OCI-LY7 (cell line): ENCODE measurements around the gene COX19. TPM values are rescaled to one million over a fixed set of nuclear protein-coding genes. Genes with fewer than 3 reads are reported as not detected.

Experiments used
- Bru-seq: library from RNA; stranded (reverse); fragments of 400-500 nt; gene quantifications from one replicate; lab custom pipeline; 2021; lab: Mats Ljungman, UMichigan
- BruChase-seq, 2 experiments: library from RNA; stranded (reverse); fragments of 400-500 nt; gene quantifications; one replicate each; lab custom pipeline; 2021; lab: Mats Ljungman, UMichigan
- BruUV-seq: library from RNA; stranded (reverse); fragments of 400-500 nt; replicated peaks from 2 replicates; lab custom pipeline; 2021; lab: Mats Ljungman, UMichigan
- CTCF ChIA-PET: fragments of 300-600 bp; sonication (Branson Sonifier 250); formaldehyde crosslinking; loops from one replicate; lab custom pipeline; 2022; ENCODE audit warnings: antibody characterized with exemption; ENCODE audit not compliant: unreplicated experiment; lab: Charles Lee
- POLR2A ChIA-PET: fragments of 300-600 bp; sonication (Branson Sonifier 250); formaldehyde crosslinking; loops from one replicate; lab custom pipeline; 2022; ENCODE audit warnings: antibody characterized with exemption; lab: Charles Lee
- DNase-seq: peaks from one replicate; pipeline ENCODE4 v3.0.0-alpha.2; 2015; ENCODE audit warnings: low spot score
- H2AFZ ChIP-seq: fragments of 200-600 bp; sonication (generic), shearing (Covaris generic); 2 replicates; pipeline ENCODE4 v1.6.1; 2014; ENCODE audit warnings: mild to moderate bottlenecking, antibody characterized with exemption, low read length, moderate library complexity
- H3K27ac ChIP-seq: fragments of 200-600 bp; sonication (generic); 2 replicates; pipeline ENCODE4 v1.5.1; 2014; ENCODE audit warnings: mixed run types, low read depth, mild to moderate bottlenecking, moderate library complexity, low read length, inconsistent platforms; ENCODE audit not compliant: poor library complexity, severe bottlenecking
- H3K36me3 ChIP-seq: fragments of 200-600 bp; sonication (generic); 2 replicates; pipeline ENCODE4 v1.6.1; 2014; ENCODE audit warnings: mild to moderate bottlenecking, antibody characterized with exemption, low read length, moderate library complexity, mixed read lengths; ENCODE audit not compliant: insufficient read depth
- H3K4me1 ChIP-seq: fragments of 200-600 bp; sonication (generic); 2 replicates; pipeline ENCODE4 v1.5.1; 2014; ENCODE audit warnings: mild to moderate bottlenecking, low read length; ENCODE audit not compliant: insufficient read depth, poor library complexity, severe bottlenecking
- H3K4me2 ChIP-seq: fragments of 200-600 bp; sonication (generic); 2 replicates; pipeline ENCODE4 v1.6.1; 2014; ENCODE audit warnings: mild to moderate bottlenecking, low read length
- H3K4me3 ChIP-seq: fragments of 200-600 bp; sonication (generic); 2 replicates; pipeline ENCODE4 v1.5.1; 2014; ENCODE audit warnings: mild to moderate bottlenecking, low read depth, low read length; ENCODE audit not compliant: poor library complexity, severe bottlenecking
- H3K79me2 ChIP-seq: fragments of 200-600 bp; sonication (generic); 2 replicates; pipeline ENCODE4 v1.6.1; 2016; ENCODE audit warnings: low read depth, mild to moderate bottlenecking, low read length, moderate library complexity, mixed read lengths; ENCODE audit not compliant: insufficient read depth
- H3K9me2 ChIP-seq: fragments of 200-600 bp; sonication (generic); 2 replicates; pipeline ENCODE4 v1.6.1; 2016; ENCODE audit warnings: mild to moderate bottlenecking, low read length, mixed read lengths; ENCODE audit not compliant: insufficient read depth
- H3K9me3 ChIP-seq: fragments of 200-600 bp; sonication (generic); 2 replicates; pipeline ENCODE4 v1.6.1; 2014; ENCODE audit warnings: mild to moderate bottlenecking, mixed run types, low read length, mixed read lengths
- H4K20me1 ChIP-seq: fragments of 200-600 bp; sonication (generic); 2 replicates; pipeline ENCODE4 v1.6.1; 2014; ENCODE audit warnings: mild to moderate bottlenecking, antibody characterized with exemption, low read length, moderate library complexity, mixed read lengths; ENCODE audit not compliant: insufficient read depth
- CTCF ChIP-seq: fragments of 200-600 bp; sonication (generic); conservative IDR thresholded peaks from 2 replicates; pipeline ENCODE4 v1.5.1; 2014; ENCODE audit warnings: mild to moderate bottlenecking, antibody characterized with exemption, low read length, moderate library complexity, mixed read lengths
- EZH2phosphoT487 ChIP-seq: fragments of 200-600 bp; sonication (generic); IDR thresholded peaks from 2 replicates; pipeline ENCODE4 v1.6.1; 2018; ENCODE audit warnings: low read depth, borderline replicate concordance, mild to moderate bottlenecking, mixed run types, antibody characterized with exemption, low read length, moderate library complexity, mixed read lengths
- intact Hi-C: fragments of 100-400 bp; cut with micrococcal nuclease; formaldehyde crosslinking; loops from one replicate; pipeline ENCODE4 v1.10.0; 2022; ENCODE audit not compliant: unreplicated experiment
- long read RNA-seq: library from polyadenylated mRNA; stranded (forward); transcript quantifications from one replicate; pipeline ENCODE4 v2.0.0, GENCODE V29; 2022
- total RNA-seq, 2 experiments: library from RNA; depleted of rRNA in 1 of 2; stranded (reverse); fragments of >200 nt in 1 of 2; shearing (Covaris generic) in 1 of 2; gene quantifications; 2 replicates each; pipeline ENCODE4 v1.2.3, GENCODE V29; 2014 to 2022

The COX19 gene
- total RNA-seq (2014; rRNA removed; shearing (Covaris generic)) (20.3 and 23.2 TPM in 2 replicates), total RNA-seq (2022) (43.1 and 45.7 TPM in 2 replicates), Bru-seq, nascent RNA (percentile 89 among the genes with signal in this experiment), BruChase-seq, experiment 1, labeled RNA remaining after a 6-hour chase (percentile 90 among the genes with signal in this experiment), BruChase-seq, experiment 2, labeled RNA remaining after a 2-hour chase (percentile 93 among the genes with signal in this experiment)
- long read RNA-seq, transcript COX19-201 (3 exons, 3,666 nt), result major isoform, 48 of 76 reads
- long read RNA-seq, partial matches to known transcripts, result 1 of 76 reads
- long read RNA-seq, other reads (novel, unspliced or antisense), result 26 of 76 reads

DNA sequence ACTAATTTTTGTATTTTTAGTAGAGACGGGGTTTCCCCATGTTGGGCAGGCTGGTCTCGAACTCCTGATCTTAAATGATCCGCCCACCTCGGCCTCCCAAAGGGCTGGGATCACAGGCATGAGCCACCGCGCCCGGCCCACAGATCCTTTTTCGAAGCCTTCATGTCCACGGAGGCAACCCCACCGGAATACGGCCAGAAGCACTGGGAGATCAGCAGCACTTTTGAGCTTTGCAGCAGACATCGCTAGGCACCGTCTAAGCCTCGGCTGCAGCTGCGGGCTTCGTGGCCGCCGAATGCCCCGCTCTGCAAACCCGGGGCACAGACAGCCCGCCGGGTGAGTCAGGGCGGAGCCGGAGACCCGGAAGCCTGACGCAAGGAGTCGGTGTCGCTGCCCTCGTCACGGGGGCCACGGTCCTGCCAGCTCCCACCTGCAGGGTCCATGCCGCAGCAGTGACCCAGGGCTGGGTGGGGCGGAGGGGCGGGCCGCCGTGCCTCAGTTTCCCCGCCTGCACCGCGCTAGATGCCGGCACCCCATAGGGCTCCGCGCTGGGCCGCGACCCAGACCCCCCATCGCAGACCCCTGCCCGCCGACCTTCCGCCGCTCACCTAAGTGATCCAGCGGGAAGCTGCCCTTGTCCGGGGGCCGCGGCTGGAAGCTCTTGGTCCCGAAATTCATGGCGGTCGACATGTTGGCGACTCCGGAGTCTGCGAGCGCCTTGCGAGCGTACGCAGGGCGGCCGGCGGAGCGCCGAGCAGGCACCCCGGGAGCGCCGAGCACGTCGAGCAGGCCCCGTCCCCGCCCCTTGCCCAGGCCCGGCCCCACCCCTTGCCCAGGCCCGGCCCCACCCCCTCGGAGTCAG, at the start of gene COX19:
Gene COX19, minus strand, starts transcription at position 730 of the 862 bp plus-strand sequence. Its CDS starts 40 bp downstream, at position 690.
- TF ChIP-seq EZH2phosphoT487, result no peak
- no peak for TF ChIP-seq CTCF
- BruUV-seq, result no TSS peak
- DNase-seq, result peak; percentile 94
- no peaks in the 10 kb centered on the region for H3K9me3 ChIP-seq
- ChIA-PET CTCF (no interaction called here), POLR2A (interaction anchor here (0.6 to 1.4 kb wide), 7 partner anchors 8 to 1921 kb away, joined by 3 read pairs; no protein-coding TSS in a partner anchor)
- peak within 1 kb of the TSS; percentile 89 for H3K4me2 ChIP-seq
- H3K4me1 ChIP-seq, result peaks cover 74% of the 10 kb centered on the region
- no peaks in the 10 kb centered on the region for H3K9me2 ChIP-seq
- H3K27ac ChIP-seq, result peak within 1 kb of the TSS; percentile 73
- intact Hi-C loops, result loop anchor here (1.0 to 2.0 kb wide), 2 partner anchors 66 to 111 kb away; no protein-coding TSS in a partner anchor
- H4K20me1 ChIP-seq, result peaks cover 9% of the 10 kb centered on the region
- peaks cover 47% of the 10 kb centered on the region for H3K79me2 ChIP-seq
- H2AFZ ChIP-seq, result no peak within 1 kb of the TSS
- peaks cover 32% of the 10 kb centered on the region for H3K36me3 ChIP-seq
- H3K4me3 ChIP-seq, result peak within 1 kb of the TSS; percentile 100

GRCh38 chr7:1024331-1024841, 49.0 kb upstream of the COX19 start:
- no TSS peak for BruUV-seq
- Histone ChIP-seq H3K9me2 (no peaks in the 10 kb centered on the region), H3K4me3 (peak overlapping the region; percentile 85), H3K27ac (peak overlapping the region; percentile 95), H2AFZ (no peak overlapping the region), H3K9me3 (no peaks in the 10 kb centered on the region), H3K36me3 (peaks cover 46% of the 10 kb centered on the region), H3K4me1 (peaks cover 79% of the 10 kb centered on the region), H3K4me2 (peak overlapping the region; percentile 96), H4K20me1 (no peaks in the 10 kb centered on the region), H3K79me2 (peaks cover 52% of the 10 kb centered on the region; the same call in 1 of the 2 replicates)
- POLR2A ChIA-PET, result interaction anchor here (1.3 kb wide), 1 partner anchor 62 kb away, joined by 4 read pairs; no protein-coding TSS in a partner anchor
- CTCF ChIA-PET, result interaction anchor here (0.6 to 2.2 kb wide), 2 partner anchors 31 to 66 kb away, joined by 3 to 12 read pairs; no protein-coding TSS in a partner anchor
- intact Hi-C loops, result loop anchor here (1.0 kb wide), 3 partner anchors 31 to 62 kb away; no protein-coding TSS in a partner anchor
- TF ChIP-seq CTCF (no peak), EZH2phosphoT487 (no peak)
- DNase-seq, result peak; percentile 99
